Lung (tissue), 12 donors: ENCODE results near the gene NFATC1. TPM values are rescaled to one million over a fixed set of nuclear protein-coding genes. Genes with fewer than 3 reads are reported as not detected.

Source experiments
- ATAC-seq: fragments of 200-7000 bp; cut with Tn5 transposase; one replicate; pipeline ENCODE4 v1.9.1; 2020; ENCODE audit warnings: moderate number of reproducible peaks; ENCODE audit not compliant: insufficient read depth, low FRiP score
- DNase-seq, 3 donors: peaks; one replicate each; pipeline ENCODE4 v3.0.0-alpha.2; 2013 to 2017
- H3K27ac ChIP-seq, 2 donors: one replicate each; pipeline ENCODE4 v1.5.1; 2013; ENCODE audit warnings: mild to moderate bottlenecking in 2 of 2, moderate library complexity in 2 of 2, control low read depth in 1 of 2, inconsistent platforms in 1 of 2, low read depth in 1 of 2, low read length in 1 of 2
- H3K27me3 ChIP-seq, 3 donors: one replicate each; pipeline ENCODE4 v1.5.1; 2013; ENCODE audit warnings: low read length in 2 of 3; ENCODE audit not compliant: control insufficient read depth in 3 of 3, insufficient read depth in 3 of 3
- H3K36me3 ChIP-seq, 4 donors: one replicate each; pipeline ENCODE4 v1.5.1; 2013; ENCODE audit warnings: low read length in 4 of 4, mild to moderate bottlenecking in 1 of 4, moderate library complexity in 1 of 4; ENCODE audit not compliant: control insufficient read depth in 4 of 4, insufficient read depth in 4 of 4
- H3K4me1 ChIP-seq, 5 donors: one replicate each; pipeline ENCODE4 v1.5.1; 2013; ENCODE audit warnings: low read length in 5 of 5, mild to moderate bottlenecking in 2 of 5, moderate library complexity in 1 of 5; ENCODE audit not compliant: control insufficient read depth in 5 of 5, insufficient read depth in 5 of 5
- H3K4me3 ChIP-seq: one replicate; pipeline ENCODE4 v1.5.1; 2013; ENCODE audit warnings: mild to moderate bottlenecking, control low read depth, moderate library complexity
- H3K9ac ChIP-seq, 2 donors: one replicate each; pipeline ENCODE4 v1.5.1; 2013; ENCODE audit warnings: low read length in 2 of 2, control low read depth in 1 of 2; ENCODE audit not compliant: insufficient read depth in 1 of 2
- H3K9me3 ChIP-seq, 4 donors: one replicate each; pipeline ENCODE4 v1.5.1; 2013; ENCODE audit warnings: low read length in 3 of 4, mild to moderate bottlenecking in 1 of 4, moderate library complexity in 1 of 4; ENCODE audit not compliant: control insufficient read depth in 4 of 4, insufficient read depth in 3 of 4
- CTCF ChIP-seq: IDR thresholded peaks from 2 replicates; pipeline ENCODE4 v1.5.1; 2012; ENCODE audit warnings: mild to moderate bottlenecking; ENCODE audit errors: control extremely low read depth, extremely low read depth
- WGBS, 2 donors: extraction: QIAGEN DNeasy Blood & Tissue Kit; methylation state at CpG; one replicate each; pipeline ENCODE4 v1.1.7; 2013; 5-methylcytosine and 5-hydroxymethylcytosine counted together
- polyA plus RNA-seq, 2 donors: library from polyadenylated mRNA; stranded (reverse); fragments of 200-250 nt; gene quantifications; one replicate each; pipeline ENCODE4 v1.2.1, GENCODE V29; 2013
- total RNA-seq, 2 donors: library from RNA; depleted of rRNA in 1 of 2; stranded (reverse); fragments of >200 nt in 1 of 2; gene quantifications; one replicate each; pipeline ENCODE4 v1.2.1, GENCODE V29; 2014 to 2021
- donor health status: control.
- donor health status: control.
- donor health status: Bipolar disorder and iron deficiency.
- donor health status: healthy.
- donor health status: DM: yes; HTN: yes; CAD: no.

NFATC1 gene
- total and polyA plus RNA-seq, 4 donors = 8.6 to 25.5 (median 12.9) TPM

GRCh38 chr18:79469751-79470505, 74.2 kb downstream of the NFATC1 start:
- 90 to 91% methylated on average over 33 of the region's 33 CpGs for WGBS, 2 donors
- Histone ChIP-seq H3K27ac (no peak overlapping the region), H3K4me3 (no peak overlapping the region), H3K36me3 (peaks cover 0 to 24% (median 0%) of the 10 kb centered on the region in 4 donors), H3K9me3 (peaks cover 0 to under 1% (median 0%) of the 10 kb centered on the region in 4 donors), H3K27me3 (peaks cover 0 to 2% (median 0%) of the 10 kb centered on the region in 3 donors), H3K9ac (no peak overlapping the region), H3K4me1 (peaks cover 0 to 46% (median 14%) of the 10 kb centered on the region in 5 donors)
- no peak for TF ChIP-seq CTCF
- DNase-seq (peak in 2 of 3 donors; percentile 28 to 61), ATAC-seq (no peak)

GRCh38 chr18:79470547-79470946, 74.8 kb downstream of the NFATC1 start:
- Histone ChIP-seq H3K27ac (no peak overlapping the region), H3K9ac (no peak overlapping the region), H3K4me3 (no peak overlapping the region), H3K4me1 (peaks cover 0 to 45% (median 14%) of the 10 kb centered on the region in 5 donors), H3K36me3 (peaks cover 0 to 24% (median 0%) of the 10 kb centered on the region in 4 donors), H3K9me3 (peaks cover 0 to 4% (median 2%) of the 10 kb centered on the region in 4 donors), H3K27me3 (peaks cover 0 to 2% (median 0%) of the 10 kb centered on the region in 3 donors)
- 92 to 93% methylated on average over 21 of the region's 21 CpGs for whole genome bisulfite sequencing, 2 donors
- DNase-seq (peak in 1 of 3 donors; percentile 13), ATAC-seq (no peak)
- TF ChIP-seq CTCF = no peak

- peak in 1 of 3 donors; percentile 28 for DNase-seq
- H3K36me3 ChIP-seq = peaks cover 0 to 24% (median 0%) of the 10 kb centered on the region in 4 donors
Observed at GRCh38 chr18:79471046-79471445, 75.3 kb downstream of the NFATC1 start.

More at GRCh38 chr18:79471046-79471445, 75.3 kb downstream of the NFATC1 start:
- Histone ChIP-seq H3K9ac (no peak overlapping the region), H3K27ac (no peak overlapping the region), H3K27me3 (peaks cover 0 to 2% (median 0%) of the 10 kb centered on the region in 3 donors), H3K4me1 (peaks cover 0 to 40% (median 14%) of the 10 kb centered on the region in 5 donors), H3K9me3 (peaks cover 0 to 4% (median 2%) of the 10 kb centered on the region in 4 donors), H3K4me3 (no peak overlapping the region)
- TF ChIP-seq CTCF = no peak
- no peak for ATAC-seq
- WGBS, 2 donors = 93 to 94% methylated on average over 16 of the region's 16 CpGs
